ENCODE results near the gene OR2AG2.
A peak's percentile ranks its signal among the peaks of the same experiment; 100 is the strongest.

OR2AG2 gene

GRCh38 chr11:6778518-6778917 is 6.7 kb upstream of the OR2AG2 start:
- Histone ChIP-seq H3K9ac (ENCODE audit: low read depth, low read length) (no peak overlapping the region), H2AFZ (ENCODE audit: low read depth, low read length) (no peak overlapping the region), H3K4me3 (ENCODE audit: low read depth in 1 of 2, low read length in 2 of 2) (no peak overlapping the region), H3K36me3 (ENCODE audit: insufficient read depth, low read length) (no peaks in the 10 kb centered on the region), H3K27ac (ENCODE audit: low read length) (no peak overlapping the region), H3K79me2 (ENCODE audit: insufficient read depth, low read length) (no peaks in the 10 kb centered on the region), H3K9me3 (ENCODE audit: insufficient read depth, low read length, severe bottlenecking) (no peaks in the 10 kb centered on the region), H3K4me1 (ENCODE audit: insufficient read depth, low read length) (no peaks in the 10 kb centered on the region), H4K20me1 (ENCODE audit: insufficient read depth, low read length) (no peaks in the 10 kb centered on the region), H3K4me2 (ENCODE audit: insufficient read depth, low read length) (no peak overlapping the region), H3K27me3 (ENCODE audit: insufficient read depth, low read length, poor library complexity) (no peaks in the 10 kb centered on the region)
- ATAC-seq (ENCODE audit: insufficient read depth, low read depth) (no peak), DNase-seq (no peak)
- no peak for TF ChIP-seq CTCF (IDR thresholded peaks at IDR 0.05; ENCODE audit: borderline replicate concordance, extremely low read depth, low read length, poor library complexity, severe bottlenecking)
- no peak for TF ChIP-seq EZH2 (IDR thresholded peaks at IDR 0.05; ENCODE audit: borderline replicate concordance, low read depth, low read length, severe bottlenecking)

GRCh38 chr11:6757373-6757967 is 14.3 kb downstream of the OR2AG2 start:
- Histone ChIP-seq H4K20me1 (ENCODE audit: insufficient read depth, low read length) (no peaks in the 10 kb centered on the region), H3K27ac (ENCODE audit: low read length) (no peak overlapping the region), H3K4me1 (ENCODE audit: insufficient read depth, low read length) (no peaks in the 10 kb centered on the region), H3K4me2 (ENCODE audit: insufficient read depth, low read length) (no peak overlapping the region), H2AFZ (ENCODE audit: low read depth, low read length) (no peak overlapping the region), H3K36me3 (ENCODE audit: insufficient read depth, low read length) (no peaks in the 10 kb centered on the region), H3K4me3 (ENCODE audit: low read depth in 1 of 2, low read length in 2 of 2) (no peak overlapping the region), H3K27me3 (ENCODE audit: insufficient read depth, low read length, poor library complexity) (no peaks in the 10 kb centered on the region), H3K9ac (ENCODE audit: low read depth, low read length) (no peak overlapping the region), H3K79me2 (ENCODE audit: insufficient read depth, low read length) (no peaks in the 10 kb centered on the region), H3K9me3 (ENCODE audit: insufficient read depth, low read length, severe bottlenecking) (no peaks in the 10 kb centered on the region)
- peak; percentile 97 for ATAC-seq (ENCODE audit: insufficient read depth, low read depth)
- TF ChIP-seq CTCF (IDR thresholded peaks at IDR 0.05; ENCODE audit: borderline replicate concordance, extremely low read depth, low read length, poor library complexity, severe bottlenecking): peak; percentile 83
- no peak for TF ChIP-seq EZH2 (IDR thresholded peaks at IDR 0.05; ENCODE audit: borderline replicate concordance, low read depth, low read length, severe bottlenecking)
- peak; percentile 74 for DNase-seq

GRCh38 chr11:6755953-6756347 is 15.8 kb downstream of the OR2AG2 start:
- H3K4me3 ChIP-seq (ENCODE audit: low read depth in 1 of 2, low read length in 2 of 2): no peak overlapping the region
- H3K36me3 ChIP-seq (ENCODE audit: insufficient read depth, low read length): no peaks in the 10 kb centered on the region
- no peaks in the 10 kb centered on the region for H4K20me1 ChIP-seq (ENCODE audit: insufficient read depth, low read length)
- H3K4me1 ChIP-seq (ENCODE audit: insufficient read depth, low read length): no peaks in the 10 kb centered on the region
- TF ChIP-seq CTCF (IDR thresholded peaks at IDR 0.05; ENCODE audit: borderline replicate concordance, extremely low read depth, low read length, poor library complexity, severe bottlenecking): no peak
- TF ChIP-seq EZH2 (IDR thresholded peaks at IDR 0.05; ENCODE audit: borderline replicate concordance, low read depth, low read length, severe bottlenecking): no peak
- H3K27me3 ChIP-seq (ENCODE audit: insufficient read depth, low read length, poor library complexity): no peaks in the 10 kb centered on the region
- no peak overlapping the region for H3K27ac ChIP-seq (ENCODE audit: low read length)
- no peaks in the 10 kb centered on the region for H3K9me3 ChIP-seq (ENCODE audit: insufficient read depth, low read length, severe bottlenecking)
- DNase-seq (no peak), ATAC-seq (ENCODE audit: insufficient read depth, low read depth) (no peak)
- H3K9ac ChIP-seq (ENCODE audit: low read depth, low read length): no peak overlapping the region
- no peak overlapping the region for H3K4me2 ChIP-seq (ENCODE audit: insufficient read depth, low read length)
- no peaks in the 10 kb centered on the region for H3K79me2 ChIP-seq (ENCODE audit: insufficient read depth, low read length)
- H2AFZ ChIP-seq (ENCODE audit: low read depth, low read length): no peak overlapping the region
